GM19023 (cell line): Measurements from ENCODE around the gene RGP1.
A peak's percentile ranks its signal among the peaks of the same experiment; 100 is the strongest.

ENCODE experiments used
- ATAC-seq: cut with Tn5 transposase; IDR thresholded peaks from one replicate; pipeline ENCODE4 v1.9.1; 2021; ENCODE audit warnings: mild to moderate bottlenecking, moderate library complexity; ENCODE audit not compliant: unreplicated experiment

The RGP1 gene

DNA sequence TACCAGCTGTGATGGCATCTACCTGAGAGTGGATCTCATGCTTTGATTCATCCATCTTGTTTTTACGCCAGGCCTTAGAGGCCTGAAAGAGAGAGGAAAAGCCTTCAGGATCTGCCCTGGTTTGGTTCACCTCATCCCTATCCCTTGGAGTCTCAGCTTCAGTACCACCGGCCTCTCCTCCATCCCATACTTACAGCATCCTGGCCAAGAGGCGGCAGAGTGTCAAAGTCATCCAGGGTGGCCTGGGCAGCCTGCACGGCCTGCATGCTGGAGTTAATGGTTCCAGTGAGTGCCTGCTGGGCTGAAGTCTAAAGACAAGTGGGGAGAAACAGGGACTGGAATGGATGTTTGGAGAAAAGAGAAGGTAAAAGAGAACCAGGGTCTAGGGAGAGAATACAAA is 29.5 kb upstream of the RGP1 start:
- no peak for ATAC-seq

DNA sequence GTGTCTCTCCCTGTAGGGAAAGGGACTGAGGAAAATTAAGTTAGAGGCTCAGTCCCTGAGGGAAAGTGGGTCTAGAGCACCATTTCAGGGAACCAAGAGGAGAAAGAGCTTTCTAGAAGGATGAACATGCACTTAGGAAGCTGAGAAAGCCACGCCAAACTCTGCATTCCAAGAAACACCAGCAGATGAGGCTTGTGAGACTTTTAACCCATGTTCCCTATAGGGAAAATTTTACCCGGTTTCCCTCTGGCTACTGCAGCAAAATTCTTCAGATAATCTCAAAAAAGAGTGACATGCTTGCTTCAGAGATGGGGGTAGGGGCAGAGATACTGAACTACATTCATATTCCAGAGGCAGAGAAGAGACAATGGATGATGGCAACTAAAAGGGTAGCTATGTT is 25.7 kb upstream of the RGP1 start:
- no peak for ATAC-seq

DNA sequence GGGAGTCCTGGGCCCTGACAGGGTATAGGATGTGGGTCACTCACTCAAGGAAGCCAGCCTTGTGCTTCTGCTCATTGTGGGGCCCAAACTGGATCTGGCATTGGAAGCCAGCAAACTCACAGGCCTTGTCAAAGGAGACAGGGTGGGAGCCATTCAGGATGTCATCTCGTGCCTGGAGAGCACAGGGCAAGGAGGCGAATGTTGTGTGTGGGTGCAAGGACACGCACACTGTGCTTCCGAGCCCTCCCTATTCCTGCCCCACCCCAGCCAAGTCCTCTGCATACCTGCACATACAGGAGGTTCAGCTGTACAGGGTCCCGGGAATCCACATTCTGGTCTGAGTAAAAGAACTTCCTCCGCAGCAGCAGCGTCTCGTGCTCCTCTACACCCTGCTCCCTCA is 25.2 kb upstream of the RGP1 start:
- no peak for ATAC-seq

DNA sequence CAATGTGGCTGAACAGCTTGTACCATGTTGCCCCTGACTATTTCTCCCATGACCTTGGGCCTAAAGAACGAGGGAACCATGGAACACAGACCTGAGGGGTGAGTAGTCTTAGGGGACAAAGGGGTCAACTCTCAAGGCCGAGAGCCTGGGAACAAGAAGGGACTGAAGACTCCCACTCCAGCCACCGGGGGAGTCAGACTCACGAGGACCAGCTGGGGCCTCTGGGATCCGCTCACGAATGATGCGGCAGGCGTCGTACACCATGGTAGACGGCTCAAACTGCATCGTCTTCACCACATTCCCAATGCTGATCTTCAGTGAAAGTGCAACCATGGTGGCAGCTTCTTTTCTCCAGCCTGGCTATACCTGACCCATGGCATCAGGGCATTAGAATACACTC is 23.7 kb upstream of the RGP1 start:
- no peak for ATAC-seq

DNA sequence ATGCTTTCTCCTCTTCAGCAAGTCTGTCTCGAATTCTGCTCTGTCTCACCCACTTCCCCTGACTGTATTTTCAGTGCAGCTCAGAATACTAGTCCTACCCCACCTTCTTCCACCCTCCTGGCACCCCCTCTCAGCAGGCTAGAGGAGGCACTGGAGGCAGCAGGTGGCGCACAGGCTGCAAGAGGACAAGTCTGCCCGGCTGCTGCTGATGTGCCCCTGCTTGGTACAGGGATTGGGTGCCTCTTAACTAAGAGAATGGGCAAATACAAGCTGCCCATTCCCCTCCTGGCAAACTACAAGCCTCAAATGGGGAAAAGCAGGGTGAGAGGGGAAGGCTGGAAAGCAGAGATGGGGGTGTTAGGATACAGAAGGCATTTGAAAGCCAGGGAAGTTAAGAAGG is 22.2 kb upstream of the RGP1 start:
- ATAC-seq, result no peak

DNA sequence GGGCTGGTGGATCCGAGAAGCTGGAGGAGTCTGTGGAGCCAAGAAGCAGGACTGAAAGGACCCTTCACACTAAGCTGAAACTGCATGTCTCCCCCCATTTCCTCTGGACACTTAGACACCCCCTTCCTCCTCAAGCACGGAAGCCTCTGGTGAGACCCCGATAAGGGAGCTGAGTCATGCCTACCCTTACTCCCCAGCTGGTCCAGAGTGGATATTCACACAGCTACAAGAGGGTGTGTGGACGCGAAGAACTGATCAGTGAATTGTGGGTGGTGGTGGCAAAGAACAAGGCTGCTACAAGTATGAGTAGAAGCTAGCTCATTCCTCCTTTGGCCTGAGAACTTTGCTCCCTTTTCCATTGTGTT is 21.4 kb upstream of the RGP1 start:
- no peak for ATAC-seq

DNA sequence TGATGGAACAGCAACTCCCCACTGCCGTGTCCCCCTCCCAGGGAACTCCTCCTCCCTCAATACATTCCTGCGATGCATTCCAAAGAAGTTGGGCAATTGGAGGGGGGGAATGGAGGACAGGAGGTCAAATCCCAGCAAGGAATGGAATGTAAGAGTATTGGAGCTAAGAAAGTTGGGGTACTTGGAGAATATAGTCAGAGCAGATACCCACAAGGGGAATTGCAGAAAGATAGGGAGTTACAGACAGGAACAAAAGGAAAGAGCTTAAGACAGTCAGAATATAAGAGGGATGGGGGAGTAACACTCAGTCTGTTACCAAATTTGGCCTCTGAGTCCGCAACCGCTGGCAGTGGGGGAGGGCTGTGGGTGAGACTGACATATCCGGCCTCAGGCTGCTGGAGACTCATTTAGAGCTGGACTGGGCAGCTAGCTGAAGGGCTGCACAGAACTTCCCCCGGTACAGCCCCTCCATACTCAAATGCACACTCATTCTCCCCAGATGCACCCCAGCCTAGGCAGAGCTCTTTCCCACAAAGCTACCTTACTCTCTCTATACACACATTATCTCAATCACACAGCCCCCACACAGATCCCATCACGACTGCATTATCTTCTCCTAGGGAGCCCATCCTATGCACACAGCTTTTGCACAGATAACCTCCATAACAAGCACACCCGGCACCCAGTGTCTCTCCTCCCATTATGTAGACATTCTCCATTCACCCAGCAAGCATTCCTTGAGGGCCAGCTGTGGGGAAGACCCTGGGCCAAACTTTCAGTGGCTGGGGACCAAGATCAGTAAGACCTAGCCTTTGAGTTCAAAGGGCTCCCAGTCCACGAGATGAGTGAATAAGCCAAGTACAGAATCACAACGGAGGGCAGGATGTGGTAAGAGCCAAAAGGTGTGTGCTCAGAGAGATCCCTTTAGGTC is 20.8 kb upstream of the RGP1 start:
- ATAC-seq, result no peak

DNA sequence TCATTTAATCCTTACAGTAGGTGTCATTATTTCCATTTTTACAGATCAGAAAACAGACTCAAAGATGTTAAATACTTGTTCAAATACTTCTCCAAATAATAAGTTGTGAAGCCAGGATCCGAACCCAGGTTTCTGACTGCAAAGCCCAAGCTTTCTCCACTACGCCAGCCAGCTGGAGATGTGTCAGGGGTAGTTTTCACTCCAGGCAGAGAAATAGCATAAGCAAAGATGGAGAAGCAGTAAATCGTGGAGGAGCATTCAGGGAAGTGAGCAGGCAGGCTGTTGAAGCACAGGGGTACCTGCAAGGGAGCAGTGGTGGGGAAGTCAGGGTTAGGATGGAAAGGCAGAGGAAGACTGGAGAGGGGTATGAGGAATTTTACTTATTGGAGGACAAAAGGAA is 20.0 kb upstream of the RGP1 start:
- ATAC-seq, result no peak

DNA sequence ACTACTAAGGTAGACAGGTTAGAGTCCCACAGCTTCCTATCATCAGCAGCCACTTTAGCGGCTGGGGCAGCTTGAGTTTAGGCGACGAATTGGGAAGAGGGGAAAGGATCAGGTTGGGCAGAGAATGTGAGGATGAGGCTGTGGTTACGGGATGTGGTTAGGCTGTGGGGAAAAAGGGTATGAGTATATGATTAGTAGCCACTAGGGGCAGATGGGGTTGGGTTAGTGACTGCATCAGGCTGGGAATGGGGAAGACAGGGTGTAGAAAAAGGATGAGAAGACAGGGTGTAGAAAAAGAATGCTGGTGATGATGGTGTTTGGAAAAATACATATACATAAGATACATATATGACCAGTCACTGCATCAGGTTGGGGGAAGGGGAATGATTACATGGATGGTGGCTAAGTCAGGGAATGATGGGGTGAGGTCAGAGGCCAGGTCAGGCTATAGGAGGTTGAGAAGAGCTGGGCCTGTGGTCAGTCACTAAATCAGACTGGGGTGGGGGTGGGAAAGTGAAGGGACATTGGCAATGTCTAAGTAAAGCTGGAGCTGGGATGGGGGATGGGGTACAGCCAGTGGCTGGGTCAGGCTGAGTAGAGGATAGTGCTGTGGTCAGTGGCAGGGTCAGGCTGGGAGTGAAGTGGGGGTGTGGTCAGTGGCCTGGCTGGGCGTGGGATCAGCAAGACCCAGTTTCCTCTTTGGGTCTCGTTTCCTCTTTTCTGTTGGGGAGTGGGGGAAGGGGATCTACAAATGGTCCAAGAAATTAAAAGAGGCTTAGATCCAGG is 19.2 kb upstream of the RGP1 start:
- no peak for ATAC-seq

DNA sequence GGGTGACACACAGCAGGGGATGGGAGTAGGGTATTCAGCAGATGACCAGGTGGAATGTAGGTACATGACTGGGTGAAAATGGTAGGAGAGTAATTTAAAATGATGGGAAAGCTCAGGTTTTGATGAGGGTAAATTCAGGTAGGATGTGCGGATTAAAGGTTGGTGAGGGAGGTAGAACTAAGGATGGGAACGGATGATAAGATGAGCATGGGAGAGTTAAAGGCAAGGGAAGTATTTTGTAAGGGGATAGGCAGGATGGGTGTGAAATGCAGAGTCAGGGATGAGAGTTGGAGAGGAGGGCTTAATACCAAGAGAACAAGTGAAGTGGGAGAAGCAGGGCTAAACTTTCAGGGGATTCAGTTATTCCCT is 18.6 kb upstream of the RGP1 start:
- ATAC-seq, result no peak

DNA sequence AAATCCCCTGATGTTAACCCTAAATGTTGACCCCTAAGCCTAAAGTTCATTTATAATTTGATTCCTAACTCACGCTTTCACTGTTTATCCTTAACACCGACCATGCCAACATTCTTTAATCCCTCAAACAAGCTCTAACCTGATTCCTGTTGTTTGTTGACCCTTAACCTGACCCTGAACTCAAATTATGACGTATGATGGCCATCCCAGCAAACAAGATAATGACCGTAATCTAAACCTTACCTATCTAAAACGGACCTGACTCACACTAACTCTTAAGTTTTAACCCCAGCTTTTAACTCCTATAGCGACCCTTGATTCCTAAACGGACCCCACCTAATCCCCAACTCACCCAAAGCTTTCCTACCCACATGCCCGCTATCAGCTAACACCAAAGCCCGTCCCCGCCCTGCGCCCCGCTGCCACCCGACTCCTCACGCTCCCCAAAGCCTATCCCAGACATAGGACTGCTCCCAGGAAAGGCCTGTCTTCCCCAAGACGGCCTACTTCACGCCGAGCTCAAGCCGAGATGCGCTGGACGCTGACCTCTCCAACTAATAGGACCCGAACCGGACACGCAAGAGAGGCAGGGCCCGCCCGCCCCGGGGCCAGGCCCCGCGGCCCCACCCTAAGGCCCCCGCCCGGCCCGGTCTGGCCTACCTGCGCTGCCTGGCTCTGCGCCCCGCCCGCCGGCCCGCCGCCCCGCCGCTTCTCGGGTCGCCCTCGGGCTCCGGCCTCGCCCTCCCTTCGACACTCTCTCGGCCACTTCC is 17.5 kb upstream of the RGP1 start:
- ATAC-seq, result peak; percentile 0

DNA sequence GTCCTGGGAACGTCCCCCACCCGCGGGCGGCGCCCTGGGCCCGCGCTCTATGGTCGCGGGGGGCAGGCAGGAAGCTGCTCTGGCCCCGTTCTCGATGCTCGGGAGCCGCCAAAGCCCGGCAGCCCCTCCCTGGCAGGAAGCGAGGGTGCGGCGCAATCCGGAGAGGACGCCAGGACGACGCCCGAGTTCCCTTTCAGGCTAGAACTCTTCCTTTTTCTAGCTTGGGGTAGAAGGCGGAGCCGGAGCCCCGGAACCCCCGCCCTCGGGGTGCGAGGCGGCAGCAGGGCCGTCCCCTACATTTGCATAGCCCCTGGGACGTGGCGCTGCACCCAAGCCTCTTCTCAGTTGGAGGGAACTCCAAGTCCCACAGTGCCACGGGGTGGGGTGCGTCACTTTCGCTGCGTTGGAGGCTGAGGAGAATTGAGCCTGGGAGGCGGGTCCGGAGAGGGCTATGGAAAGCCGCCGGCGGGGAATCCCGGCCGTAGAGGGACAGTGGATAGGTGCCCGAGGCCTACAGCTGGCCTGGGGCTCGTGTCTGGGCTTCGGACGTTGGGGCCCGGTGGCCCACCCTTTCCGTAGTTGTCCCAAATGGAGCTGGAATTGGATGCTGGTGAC is 16.8 kb upstream of the RGP1 start, which contains the start of the genes CREB3 and TLN1:
Gene CREB3 (plus strand): TSS at position 482 of the 615 bp plus-strand sequence. CDS start 107 bp downstream, at position 589.
Gene TLN1 (minus strand): TSS at position 11 of the 615 bp plus-strand sequence. CDS start 6,501 bp downstream, outside the sequence.
- ATAC-seq, result peak; percentile 79

DNA sequence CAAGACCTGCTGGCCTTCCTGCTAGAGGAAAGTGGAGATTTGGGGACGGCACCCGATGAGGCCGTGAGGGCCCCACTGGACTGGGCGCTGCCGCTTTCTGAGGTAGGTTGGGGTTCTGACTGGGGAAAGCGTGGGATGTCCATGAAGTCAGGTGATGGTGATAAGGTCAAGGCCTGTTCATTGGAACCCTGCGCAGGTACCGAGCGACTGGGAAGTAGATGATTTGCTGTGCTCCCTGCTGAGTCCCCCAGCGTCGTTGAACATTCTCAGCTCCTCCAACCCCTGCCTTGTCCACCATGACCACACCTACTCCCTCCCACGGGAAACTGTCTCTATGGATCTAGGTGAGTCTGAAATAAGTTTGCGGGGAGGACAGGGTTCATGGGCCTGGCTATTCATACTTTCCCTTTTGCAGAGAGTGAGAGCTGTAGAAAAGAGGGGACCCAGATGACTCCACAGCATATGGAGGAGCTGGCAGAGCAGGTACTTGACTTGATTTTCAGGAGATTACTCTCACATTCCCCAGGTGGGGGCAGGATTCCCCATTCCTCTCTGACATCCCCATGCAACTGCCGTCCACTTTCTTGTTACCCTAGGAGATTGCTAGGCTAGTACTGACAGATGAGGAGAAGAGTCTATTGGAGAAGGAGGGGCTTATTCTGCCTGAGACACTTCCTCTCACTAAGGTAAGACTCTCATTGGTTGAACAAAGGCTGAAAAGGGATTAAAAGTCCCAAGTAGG is 16.1 kb upstream of the RGP1 start:
- no peak for ATAC-seq

DNA sequence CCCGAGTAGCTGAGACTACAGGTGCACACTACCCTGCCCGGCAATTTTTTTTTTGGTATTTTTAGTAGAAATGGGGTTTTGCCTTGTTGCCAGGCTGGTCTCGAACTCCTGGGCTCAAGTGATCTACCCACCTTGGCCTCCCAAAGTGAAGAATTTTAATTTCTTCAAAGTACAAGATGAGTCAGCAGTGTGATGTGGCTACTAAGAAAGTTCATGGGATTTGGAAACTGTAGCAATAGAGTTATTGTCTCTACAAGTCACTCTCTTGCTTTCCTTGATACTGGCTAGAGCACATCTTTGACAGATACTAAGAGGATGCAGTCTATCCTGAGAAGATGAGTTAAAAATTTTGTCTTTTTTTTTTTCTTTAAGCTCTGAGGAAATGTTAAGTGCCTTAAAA is 15.0 kb upstream of the RGP1 start:
- no peak for ATAC-seq

DNA sequence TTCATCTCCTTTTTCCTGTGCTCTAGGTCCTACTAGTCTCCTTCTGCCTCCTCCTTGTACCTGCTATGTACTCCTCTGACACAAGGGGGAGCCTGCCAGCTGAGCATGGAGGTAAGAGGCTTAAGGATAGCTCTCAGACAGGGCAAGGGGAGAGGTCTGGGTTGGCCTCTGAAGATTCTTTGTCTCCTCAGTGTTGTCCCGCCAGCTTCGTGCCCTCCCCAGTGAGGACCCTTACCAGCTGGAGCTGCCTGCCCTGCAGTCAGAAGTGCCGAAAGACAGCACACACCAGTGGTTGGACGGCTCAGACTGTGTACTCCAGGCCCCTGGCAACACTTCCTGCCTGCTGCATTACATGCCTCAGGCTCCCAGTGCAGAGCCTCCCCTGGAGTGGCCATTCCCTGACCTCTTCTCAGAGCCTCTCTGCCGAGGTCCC is 12.9 kb upstream of the RGP1 start:
- ATAC-seq, result no peak

DNA sequence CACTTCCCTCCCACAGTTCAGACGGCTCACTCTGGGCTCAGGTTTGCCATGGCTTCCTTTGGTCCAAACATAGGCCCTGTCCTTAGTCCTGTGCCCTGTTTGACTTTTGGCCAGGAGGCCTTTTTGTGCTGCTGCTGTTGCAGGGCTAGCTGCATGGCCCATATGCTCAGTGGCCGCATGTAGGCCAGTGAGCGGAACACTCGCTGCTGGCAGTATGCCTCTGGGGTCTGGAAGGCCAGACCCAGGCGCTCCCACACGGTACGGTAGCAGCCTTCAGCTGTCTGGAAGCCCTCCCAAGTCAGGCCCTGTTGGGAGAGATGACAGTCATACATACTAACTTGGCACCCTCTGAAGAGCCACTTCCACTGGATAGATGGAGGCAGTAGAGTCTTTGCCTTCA is 11.9 kb upstream of the RGP1 start:
- ATAC-seq, result no peak

DNA sequence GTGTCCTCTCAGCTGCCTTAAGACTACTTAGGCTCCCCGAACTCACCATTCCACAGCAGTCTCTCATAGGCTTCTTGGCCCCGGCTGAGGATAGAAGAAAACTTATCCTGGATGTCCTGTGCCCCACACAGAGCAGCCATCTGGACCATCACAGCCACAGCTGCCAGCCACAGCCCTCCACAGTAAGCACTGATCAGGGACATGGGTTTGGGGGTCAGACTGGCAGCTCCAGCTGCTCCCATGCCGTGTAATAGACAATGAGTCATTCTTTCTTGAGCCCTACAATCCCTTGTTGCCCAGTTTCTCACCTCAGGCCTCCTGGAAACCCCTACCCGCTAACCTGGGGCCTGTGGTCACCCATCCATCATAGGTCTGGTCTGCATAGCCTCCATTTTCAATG is 10.9 kb upstream of the RGP1 start:
- ATAC-seq, result no peak

DNA sequence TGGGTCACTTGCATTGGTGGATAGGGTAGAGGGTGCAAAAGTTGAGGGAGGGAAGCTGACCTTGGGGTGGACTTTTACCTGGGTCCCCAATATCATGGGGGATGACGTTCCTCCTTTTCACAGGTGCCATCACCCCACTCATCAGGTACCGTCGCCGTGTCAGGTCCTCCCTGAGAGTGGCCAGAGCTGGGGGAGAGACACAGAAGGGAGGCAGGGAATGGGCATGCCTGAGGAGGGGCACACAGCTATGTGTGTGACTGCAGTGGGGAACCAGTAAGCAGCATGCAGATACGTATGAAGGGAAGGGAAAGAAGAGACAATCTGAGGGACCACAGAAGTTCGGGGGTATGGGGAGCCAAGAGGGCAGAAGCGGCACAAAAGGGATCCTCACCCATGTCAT is 10.2 kb upstream of the RGP1 start:
- no peak for ATAC-seq

DNA sequence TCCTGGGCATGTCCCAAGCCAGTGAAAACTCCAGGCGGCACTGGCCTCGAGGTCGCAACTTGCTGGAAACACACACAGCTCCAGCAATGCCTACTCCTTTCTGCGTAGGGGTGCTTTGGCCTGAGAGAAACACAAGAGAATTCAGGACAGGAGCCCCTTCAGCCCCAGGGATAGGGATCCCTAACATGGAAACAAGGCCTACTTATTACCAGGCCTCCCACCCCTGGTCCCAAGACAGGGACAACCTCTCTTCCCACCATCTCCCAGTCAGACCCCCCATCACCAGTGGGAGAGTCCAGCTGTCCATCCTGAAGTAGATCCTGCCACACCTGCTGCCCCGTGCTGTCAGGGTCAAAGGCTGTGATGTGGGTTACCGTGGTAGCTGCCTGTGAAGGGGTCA is 8.8 kb upstream of the RGP1 start:
- no peak for ATAC-seq

DNA sequence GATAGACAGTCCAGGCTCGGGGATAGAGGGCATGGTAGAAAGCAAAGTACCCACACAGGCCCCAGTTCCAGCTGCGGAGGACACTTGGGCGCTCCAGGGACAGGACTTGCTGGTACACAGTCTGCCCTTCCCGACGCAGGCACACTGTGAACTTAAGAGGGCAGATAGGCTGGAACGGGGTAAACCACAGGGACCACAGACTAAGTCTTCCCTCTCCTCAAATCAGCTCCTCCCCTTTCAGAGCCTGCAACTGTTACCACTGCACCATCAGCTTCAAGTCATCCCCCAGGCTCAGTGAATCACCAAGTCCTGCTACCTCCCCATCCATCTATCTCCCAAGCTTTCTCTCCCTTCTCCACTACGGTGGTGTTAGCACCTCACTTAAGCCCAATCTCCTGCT is 7.3 kb upstream of the RGP1 start:
- no peak for ATAC-seq
